Measurements from ENCODE around the gene UBA6.

UBA6 gene

GRCh38 chr4:67632492-67632891 is 68.5 kb downstream of the UBA6 start:
- TF ChIP-seq CTCF (IDR thresholded peaks at IDR 0.05; ENCODE audit: extremely low read depth, missing control alignments): no peak
- DNase-seq (ENCODE audit: low spot score): no peak

- no peak for DNase-seq (ENCODE audit: low spot score)
- TF ChIP-seq CTCF (IDR thresholded peaks at IDR 0.05; ENCODE audit: extremely low read depth, missing control alignments): no peak
Measured at GRCh38 chr4:67624939-67625338, 76.0 kb downstream of the UBA6 start.

- TF ChIP-seq CTCF (IDR thresholded peaks at IDR 0.05; ENCODE audit: extremely low read depth, missing control alignments): no peak
- DNase-seq (ENCODE audit: low spot score): no peak
Measured at GRCh38 chr4:67616478-67616877, 84.5 kb downstream of the UBA6 start.

GRCh38 chr4:67615119-67615518 is 85.8 kb downstream of the UBA6 start:
- no peak for TF ChIP-seq CTCF (IDR thresholded peaks at IDR 0.05; ENCODE audit: extremely low read depth, missing control alignments)

GRCh38 chr4:67614186-67614585 is 86.8 kb downstream of the UBA6 start:
- no peak for DNase-seq (ENCODE audit: low spot score)
- no peak for TF ChIP-seq CTCF (IDR thresholded peaks at IDR 0.05; ENCODE audit: extremely low read depth, missing control alignments)

More at GRCh38 chr4:67615119-67615518, 85.8 kb downstream of the UBA6 start:
- DNase-seq (ENCODE audit: low spot score): no peak

- TF ChIP-seq CTCF (IDR thresholded peaks at IDR 0.05; ENCODE audit: extremely low read depth, missing control alignments): no peak
- DNase-seq (ENCODE audit: low spot score): no peak
Measured at GRCh38 chr4:67608027-67608426, 92.9 kb downstream of the UBA6 start.

GRCh38 chr4:67604749-67605148 is 96.2 kb downstream of the UBA6 start:
- no peak for DNase-seq (ENCODE audit: low spot score)
- TF ChIP-seq CTCF (IDR thresholded peaks at IDR 0.05; ENCODE audit: extremely low read depth, missing control alignments): no peak

Data from GM20000 (cell line).